HFFc6 (cell line): ENCODE measurements around the gene ZNF138. TPM values are rescaled to one million over a fixed set of nuclear protein-coding genes. Genes with fewer than 3 reads are reported as not detected.
A peak's percentile ranks its signal among the peaks of the same experiment; 100 is the strongest.

ENCODE experiments used
- DNase-seq: peaks from one replicate; pipeline ENCODE4 v3.0.0-alpha.2; 2018
- H3K27ac Mint-ChIP-seq: 2 replicates; pipeline ENCODE4 v1.8.0; 2020; ENCODE audit warnings: mild to moderate bottlenecking, mixed read lengths
- H3K27me3 Mint-ChIP-seq: 2 replicates; pipeline ENCODE4 v1.8.0; 2021; ENCODE audit warnings: mild to moderate bottlenecking, moderate library complexity, mixed read lengths; ENCODE audit not compliant: insufficient read depth
- H3K36me3 Mint-ChIP-seq: 2 replicates; pipeline ENCODE4 v1.8.0; 2021; ENCODE audit warnings: low read depth, mixed read lengths
- H3K4me1 Mint-ChIP-seq: 2 replicates; pipeline ENCODE4 v1.8.0; 2020; ENCODE audit warnings: low read depth, mixed read lengths
- H3K4me3 Mint-ChIP-seq: 2 replicates; pipeline ENCODE4 v1.8.0; 2020; ENCODE audit warnings: mild to moderate bottlenecking, moderate library complexity, mixed read lengths
- H3K9me3 Mint-ChIP-seq: 2 replicates; pipeline ENCODE4 v1.8.0; 2020; ENCODE audit warnings: mild to moderate bottlenecking, mixed read lengths
- CTCF ChIP-seq: fragments of 200-600 bp; sonication (generic); IDR thresholded peaks from 2 replicates; pipeline ENCODE4 v1.5.0; 2021; ENCODE audit warnings: antibody characterized with exemption, mild to moderate bottlenecking
- total RNA-seq, 6 experiments: library from RNA; stranded (reverse); fragmentation: NEBNext Ultra II Directional; extraction: Animal tissue kit (Norgen Biotek cat#: 25700); gene quantifications; 2 replicates in 1 of 6; 3 replicates in 5 of 6; pipeline ENCODE4 v1.2.3, GENCODE V29; 2021

The ZNF138 gene
- total RNA-seq, 6 experiments from 2014 or later: 2.3 to 3.1 (median 2.6) TPM

DNA sequence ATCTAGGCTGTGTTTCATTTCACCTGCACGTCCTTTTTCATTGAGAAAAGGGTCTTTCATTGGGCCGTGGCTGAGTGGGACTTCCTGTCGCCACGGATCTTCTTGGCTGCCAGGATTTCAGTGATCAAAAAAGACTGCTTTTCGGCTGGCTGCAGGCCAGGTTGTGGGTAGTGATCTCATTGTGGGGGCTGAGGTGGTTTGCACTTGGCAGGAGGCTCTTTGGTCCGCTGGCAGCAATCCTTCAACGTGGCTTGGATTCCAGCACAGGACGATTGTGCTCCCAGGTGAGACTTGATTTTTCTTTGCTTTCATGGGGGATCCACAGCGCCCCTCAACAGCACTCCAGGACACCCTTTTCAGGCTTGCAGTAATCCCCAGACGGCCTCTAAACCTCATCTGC is 79.9 kb downstream of the ZNF138 start:
- H3K4me1 Mint-ChIP-seq: no peaks in the 10 kb centered on the region
- peaks cover 10% of the 10 kb centered on the region for H3K27me3 Mint-ChIP-seq
- peaks cover 58% of the 10 kb centered on the region for H3K9me3 Mint-ChIP-seq
- no peak for DNase-seq
- H3K4me3 Mint-ChIP-seq: no peak overlapping the region
- peaks cover 23% of the 10 kb centered on the region for H3K36me3 Mint-ChIP-seq
- no peak overlapping the region for H3K27ac Mint-ChIP-seq
- no peak for TF ChIP-seq CTCF

GRCh38 chr7:64874562-64875250 is 80.5 kb downstream of the ZNF138 start:
- Mint-ChIP-seq H3K27ac (no peak overlapping the region), H3K4me3 (no peak overlapping the region), H3K9me3 (peaks cover 64% of the 10 kb centered on the region), H3K27me3 (peaks cover 12% of the 10 kb centered on the region), H3K4me1 (no peaks in the 10 kb centered on the region), H3K36me3 (peaks cover 23% of the 10 kb centered on the region)
- TF ChIP-seq CTCF: no peak
- DNase-seq: no peak

DNA sequence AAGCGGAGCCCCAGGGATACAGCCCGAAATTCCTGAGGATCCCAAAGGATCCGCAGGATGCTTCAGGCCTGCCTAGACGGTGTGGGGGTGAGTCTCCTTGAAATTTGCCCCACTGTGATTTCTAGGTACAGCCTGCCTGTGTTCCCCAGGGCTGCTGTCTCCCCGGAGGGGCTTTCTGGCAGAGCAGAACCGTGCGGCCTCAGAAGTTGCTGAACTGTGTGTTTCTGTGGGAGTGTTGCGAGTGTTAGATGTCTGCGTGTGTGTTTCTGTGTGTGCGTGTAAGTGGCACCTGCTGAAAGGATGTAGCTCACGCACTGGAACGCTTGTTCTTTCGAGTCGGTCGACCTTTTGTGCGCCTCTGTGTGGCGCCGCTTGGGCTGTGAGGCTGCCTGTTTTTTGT is 81.0 kb downstream of the ZNF138 start:
- no peak for TF ChIP-seq CTCF
- H3K9me3 Mint-ChIP-seq: peaks cover 68% of the 10 kb centered on the region
- peaks cover 11% of the 10 kb centered on the region for H3K27me3 Mint-ChIP-seq
- DNase-seq: no peak
- H3K27ac Mint-ChIP-seq: no peak overlapping the region
- H3K4me3 Mint-ChIP-seq: no peak overlapping the region
- H3K4me1 Mint-ChIP-seq: no peaks in the 10 kb centered on the region
- H3K36me3 Mint-ChIP-seq: peaks cover 23% of the 10 kb centered on the region

GRCh38 chr7:64875658-64876406 is 81.6 kb downstream of the ZNF138 start:
- Mint-ChIP-seq H3K9me3 (peaks cover 68% of the 10 kb centered on the region), H3K36me3 (peaks cover 23% of the 10 kb centered on the region), H3K4me1 (no peaks in the 10 kb centered on the region), H3K27me3 (peaks cover 8% of the 10 kb centered on the region; the same call in 1 of the 2 replicates), H3K27ac (no peak overlapping the region), H3K4me3 (no peak overlapping the region)
- no peak for DNase-seq
- TF ChIP-seq CTCF: no peak

- Mint-ChIP-seq H3K36me3 (peaks cover 23% of the 10 kb centered on the region), H3K4me3 (peak overlapping the region; percentile 41; the same call in 1 of the 2 replicates), H3K27ac (no peak overlapping the region), H3K9me3 (peaks cover 79% of the 10 kb centered on the region), H3K27me3 (peaks cover 8% of the 10 kb centered on the region; the same call in 1 of the 2 replicates), H3K4me1 (no peaks in the 10 kb centered on the region)
- TF ChIP-seq CTCF: no peak
- DNase-seq: no peak
These were observed 82.8 kb downstream of the ZNF138 start for GRCh38 chr7:64876792-64877713.
